ENCODE measurements around the gene WFS1.

WFS1 gene

GRCh38 chr4:6295495-6295894 is 25.8 kb downstream of the WFS1 start:
- Histone ChIP-seq H3K27me3 (ENCODE audit: low read depth, low read length) (no peaks in the 10 kb centered on the region), H3K4me1 (ENCODE audit: control insufficient read depth in 1 of 2, insufficient read depth in 2 of 2, low read length in 2 of 2) (no peaks in the 10 kb centered on the region), H3K36me3 (ENCODE audit: control insufficient read depth in 1 of 2, insufficient read depth in 2 of 2, low read length in 2 of 2) (peaks cover 16 to 89% of the 10 kb centered on the region in 2 donors), H3K27ac (ENCODE audit: low read length) (no peak overlapping the region), H3K4me3 (ENCODE audit: low read depth in 1 of 2, low read length in 2 of 2) (no peak overlapping the region), H3K9me3 (ENCODE audit: control insufficient read depth in 1 of 2, low read length in 2 of 2) (no peaks in the 10 kb centered on the region)

GRCh38 chr4:6296026-6296425 is 26.4 kb downstream of the WFS1 start:
- H3K27me3 ChIP-seq (ENCODE audit: low read depth, low read length): no peaks in the 10 kb centered on the region
- no peaks in the 10 kb centered on the region for H3K9me3 ChIP-seq (ENCODE audit: control insufficient read depth in 1 of 2, low read length in 2 of 2)
- no peak overlapping the region for H3K4me3 ChIP-seq (ENCODE audit: low read depth in 1 of 2, low read length in 2 of 2)
- no peak overlapping the region for H3K27ac ChIP-seq (ENCODE audit: low read length)
- no peaks in the 10 kb centered on the region for H3K4me1 ChIP-seq (ENCODE audit: control insufficient read depth in 1 of 2, insufficient read depth in 2 of 2, low read length in 2 of 2)
- peaks cover 15 to 89% of the 10 kb centered on the region in 2 donors for H3K36me3 ChIP-seq (ENCODE audit: control insufficient read depth in 1 of 2, insufficient read depth in 2 of 2, low read length in 2 of 2)

- H3K36me3 ChIP-seq (ENCODE audit: control insufficient read depth in 1 of 2, insufficient read depth in 2 of 2, low read length in 2 of 2): peaks cover 9 to 89% of the 10 kb centered on the region in 2 donors
- H3K4me1 ChIP-seq (ENCODE audit: control insufficient read depth in 1 of 2, insufficient read depth in 2 of 2, low read length in 2 of 2): no peaks in the 10 kb centered on the region
- H3K27ac ChIP-seq (ENCODE audit: low read length): no peak overlapping the region
- H3K4me3 ChIP-seq (ENCODE audit: low read depth in 1 of 2, low read length in 2 of 2): no peak overlapping the region
- no peaks in the 10 kb centered on the region for H3K9me3 ChIP-seq (ENCODE audit: control insufficient read depth in 1 of 2, low read length in 2 of 2)
- no peaks in the 10 kb centered on the region for H3K27me3 ChIP-seq (ENCODE audit: low read depth, low read length)
Measured at GRCh38 chr4:6297266-6297815, 27.7 kb downstream of the WFS1 start.

GRCh38 chr4:6298035-6298434 is 28.4 kb downstream of the WFS1 start:
- no peak overlapping the region for H3K27ac ChIP-seq (ENCODE audit: low read length)
- H3K4me3 ChIP-seq (ENCODE audit: low read depth in 1 of 2, low read length in 2 of 2): no peak overlapping the region
- H3K36me3 ChIP-seq (ENCODE audit: control insufficient read depth in 1 of 2, insufficient read depth in 2 of 2, low read length in 2 of 2): peaks cover 9 to 89% of the 10 kb centered on the region in 2 donors
- no peaks in the 10 kb centered on the region for H3K9me3 ChIP-seq (ENCODE audit: control insufficient read depth in 1 of 2, low read length in 2 of 2)
- H3K4me1 ChIP-seq (ENCODE audit: control insufficient read depth in 1 of 2, insufficient read depth in 2 of 2, low read length in 2 of 2): no peaks in the 10 kb centered on the region
- no peaks in the 10 kb centered on the region for H3K27me3 ChIP-seq (ENCODE audit: low read depth, low read length)

- no peak overlapping the region for H3K27ac ChIP-seq (ENCODE audit: low read length)
- H3K4me3 ChIP-seq (ENCODE audit: low read depth in 1 of 2, low read length in 2 of 2): no peak overlapping the region
- peaks cover 9 to 90% of the 10 kb centered on the region in 2 donors for H3K36me3 ChIP-seq (ENCODE audit: control insufficient read depth in 1 of 2, insufficient read depth in 2 of 2, low read length in 2 of 2)
Measured at GRCh38 chr4:6298852-6299251, 29.2 kb downstream of the WFS1 start.

GRCh38 chr4:6299875-6300274 is 30.2 kb downstream of the WFS1 start:
- Histone ChIP-seq H3K4me3 (ENCODE audit: low read depth in 1 of 2, low read length in 2 of 2) (no peak overlapping the region), H3K27me3 (ENCODE audit: low read depth, low read length) (no peaks in the 10 kb centered on the region), H3K4me1 (ENCODE audit: control insufficient read depth in 1 of 2, insufficient read depth in 2 of 2, low read length in 2 of 2) (no peaks in the 10 kb centered on the region), H3K36me3 (ENCODE audit: control insufficient read depth in 1 of 2, insufficient read depth in 2 of 2, low read length in 2 of 2) (peaks cover 9 to 88% of the 10 kb centered on the region in 2 donors), H3K9me3 (ENCODE audit: control insufficient read depth in 1 of 2, low read length in 2 of 2) (no peaks in the 10 kb centered on the region), H3K27ac (ENCODE audit: low read length) (no peak overlapping the region)

More at GRCh38 chr4:6298852-6299251, 29.2 kb downstream of the WFS1 start:
- no peaks in the 10 kb centered on the region for H3K4me1 ChIP-seq (ENCODE audit: control insufficient read depth in 1 of 2, insufficient read depth in 2 of 2, low read length in 2 of 2)
- no peaks in the 10 kb centered on the region for H3K27me3 ChIP-seq (ENCODE audit: low read depth, low read length)
- no peaks in the 10 kb centered on the region for H3K9me3 ChIP-seq (ENCODE audit: control insufficient read depth in 1 of 2, low read length in 2 of 2)

GRCh38 chr4:6300359-6300758 is 30.7 kb downstream of the WFS1 start:
- peaks cover 9 to 84% of the 10 kb centered on the region in 2 donors for H3K36me3 ChIP-seq (ENCODE audit: control insufficient read depth in 1 of 2, insufficient read depth in 2 of 2, low read length in 2 of 2)
- no peak overlapping the region for H3K4me3 ChIP-seq (ENCODE audit: low read depth in 1 of 2, low read length in 2 of 2)
- H3K27ac ChIP-seq (ENCODE audit: low read length): no peak overlapping the region
- no peaks in the 10 kb centered on the region for H3K4me1 ChIP-seq (ENCODE audit: control insufficient read depth in 1 of 2, insufficient read depth in 2 of 2, low read length in 2 of 2)
- H3K27me3 ChIP-seq (ENCODE audit: low read depth, low read length): no peaks in the 10 kb centered on the region
- no peaks in the 10 kb centered on the region for H3K9me3 ChIP-seq (ENCODE audit: control insufficient read depth in 1 of 2, low read length in 2 of 2)

GRCh38 chr4:6301051-6301731 is 31.5 kb downstream of the WFS1 start:
- Histone ChIP-seq H3K4me1 (ENCODE audit: control insufficient read depth in 1 of 2, insufficient read depth in 2 of 2, low read length in 2 of 2) (no peaks in the 10 kb centered on the region), H3K27ac (ENCODE audit: low read length) (no peak overlapping the region), H3K4me3 (ENCODE audit: low read depth in 1 of 2, low read length in 2 of 2) (no peak overlapping the region), H3K27me3 (ENCODE audit: low read depth, low read length) (no peaks in the 10 kb centered on the region), H3K9me3 (ENCODE audit: control insufficient read depth in 1 of 2, low read length in 2 of 2) (no peaks in the 10 kb centered on the region), H3K36me3 (ENCODE audit: control insufficient read depth in 1 of 2, insufficient read depth in 2 of 2, low read length in 2 of 2) (peaks cover 8 to 75% of the 10 kb centered on the region in 2 donors)

GRCh38 chr4:6301732-6302442 is 32.2 kb downstream of the WFS1 start:
- H3K27ac ChIP-seq (ENCODE audit: low read length): no peak overlapping the region
- no peaks in the 10 kb centered on the region for H3K27me3 ChIP-seq (ENCODE audit: low read depth, low read length)
- H3K9me3 ChIP-seq (ENCODE audit: control insufficient read depth in 1 of 2, low read length in 2 of 2): no peaks in the 10 kb centered on the region
- H3K36me3 ChIP-seq (ENCODE audit: control insufficient read depth in 1 of 2, insufficient read depth in 2 of 2, low read length in 2 of 2): peaks cover under 1 to 69% of the 10 kb centered on the region in 2 donors
- H3K4me3 ChIP-seq (ENCODE audit: low read depth in 1 of 2, low read length in 2 of 2): no peak overlapping the region
- no peaks in the 10 kb centered on the region for H3K4me1 ChIP-seq (ENCODE audit: control insufficient read depth in 1 of 2, insufficient read depth in 2 of 2, low read length in 2 of 2)

GRCh38 chr4:6302869-6303268 is 33.2 kb downstream of the WFS1 start:
- H3K4me3 ChIP-seq (ENCODE audit: low read depth in 1 of 2, low read length in 2 of 2): no peak overlapping the region
- H3K4me1 ChIP-seq (ENCODE audit: control insufficient read depth in 1 of 2, insufficient read depth in 2 of 2, low read length in 2 of 2): no peaks in the 10 kb centered on the region
- no peaks in the 10 kb centered on the region for H3K27me3 ChIP-seq (ENCODE audit: low read depth, low read length)
- H3K27ac ChIP-seq (ENCODE audit: low read length): no peak overlapping the region
- peaks cover 0 to 62% of the 10 kb centered on the region in 2 donors for H3K36me3 ChIP-seq (ENCODE audit: control insufficient read depth in 1 of 2, insufficient read depth in 2 of 2, low read length in 2 of 2)
- no peaks in the 10 kb centered on the region for H3K9me3 ChIP-seq (ENCODE audit: control insufficient read depth in 1 of 2, low read length in 2 of 2)

GRCh38 chr4:6303943-6304342 is 34.3 kb downstream of the WFS1 start:
- Histone ChIP-seq H3K36me3 (ENCODE audit: control insufficient read depth in 1 of 2, insufficient read depth in 2 of 2, low read length in 2 of 2) (peaks cover 0 to 52% of the 10 kb centered on the region in 2 donors), H3K4me3 (ENCODE audit: low read depth in 1 of 2, low read length in 2 of 2) (no peak overlapping the region), H3K27ac (ENCODE audit: low read length) (no peak overlapping the region), H3K9me3 (ENCODE audit: control insufficient read depth in 1 of 2, low read length in 2 of 2) (no peaks in the 10 kb centered on the region), H3K27me3 (ENCODE audit: low read depth, low read length) (no peaks in the 10 kb centered on the region), H3K4me1 (ENCODE audit: control insufficient read depth in 1 of 2, insufficient read depth in 2 of 2, low read length in 2 of 2) (peaks cover 0 to 2% of the 10 kb centered on the region in 2 donors)
